NCI-H2029 (cell line): ENCODE results near the gene CST5.
A peak's percentile ranks its signal among the peaks of the same experiment; 100 is the strongest.
"Not testable (repeated sequence)": the region's sequence is repeated elsewhere in the genome, so short reads cannot be mapped to it uniquely, and the experiment has no call there.

Experiments used
- DNase-seq: peaks from one replicate; lab custom pipeline; 2025; lab: John Stamatoyannopoulos, UW

Gene CST5

GRCh38 chr20:23889775-23890187 is 10.2 kb upstream of the CST5 start:
- peak; percentile 28 for DNase-seq

DNA sequence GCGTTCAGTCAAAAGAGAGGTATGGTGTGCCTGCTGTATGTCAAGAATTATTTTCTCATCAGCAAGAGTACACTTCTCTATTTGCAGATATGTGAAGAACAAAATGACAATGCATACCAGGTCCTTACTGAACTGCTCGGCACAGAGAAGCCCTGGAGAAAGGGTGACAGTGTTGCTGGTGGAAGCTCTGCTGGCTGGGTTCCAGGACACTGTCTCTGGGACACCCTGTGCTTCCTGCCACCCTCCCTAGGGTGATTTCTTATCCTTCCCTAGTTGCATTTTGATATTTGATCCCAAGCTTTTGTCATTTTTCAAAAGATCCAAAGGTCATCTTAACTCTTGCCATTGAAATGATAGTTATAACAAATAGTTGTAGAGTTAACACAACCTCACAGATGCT is 8.3 kb upstream of the CST5 start:
- no peak for DNase-seq

- no peak for DNase-seq
These were observed 5.2 kb upstream of the CST5 start for GRCh38 chr20:23884771-23885162.

- no peak for DNase-seq
These were observed 4.7 kb upstream of the CST5 start for GRCh38 chr20:23884136-23884770.

- DNase-seq, result no peak
These were observed 1.8 kb upstream of the CST5 start for GRCh38 chr20:23881371-23881770.

- no peak for DNase-seq
These were observed 869 bp upstream of the CST5 start for GRCh38 chr20:23880417-23880816.

- DNase-seq, result no peak
These were observed 345 bp upstream of the CST5 start for GRCh38 chr20:23879811-23880374.

GRCh38 chr20:23878787-23879186 is 761 bp downstream of the CST5 start:
- no peak for DNase-seq

- not testable (repeated sequence) for DNase-seq
These were observed 1.5 kb downstream of the CST5 start for GRCh38 chr20:23878016-23878542.

DNA sequence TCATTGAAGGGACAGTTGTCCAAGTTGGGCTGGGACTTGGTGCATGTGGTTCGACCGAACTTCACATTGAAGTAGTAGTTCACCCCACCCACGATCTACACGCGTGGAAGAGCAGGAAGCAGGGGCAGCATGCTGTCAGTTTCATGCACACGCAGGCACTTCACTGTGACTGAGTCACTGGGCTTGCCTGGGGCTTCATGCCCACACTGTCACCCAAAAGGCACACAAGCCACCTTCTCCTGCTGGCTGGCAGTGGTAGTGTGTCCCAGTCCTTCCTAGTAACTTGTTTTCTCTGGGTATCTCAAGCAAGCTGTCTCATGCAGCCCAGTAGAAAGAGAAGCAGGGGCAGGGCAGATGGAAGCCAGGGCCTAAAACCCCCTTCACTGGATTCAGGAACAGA is 2.0 kb downstream of the CST5 start:
- DNase-seq, result no peak

- no peak for DNase-seq
These were observed 3.8 kb downstream of the CST5 start for GRCh38 chr20:23875606-23876237.

GRCh38 chr20:23874747-23875146 is 4.8 kb downstream of the CST5 start:
- DNase-seq, result no peak

DNA sequence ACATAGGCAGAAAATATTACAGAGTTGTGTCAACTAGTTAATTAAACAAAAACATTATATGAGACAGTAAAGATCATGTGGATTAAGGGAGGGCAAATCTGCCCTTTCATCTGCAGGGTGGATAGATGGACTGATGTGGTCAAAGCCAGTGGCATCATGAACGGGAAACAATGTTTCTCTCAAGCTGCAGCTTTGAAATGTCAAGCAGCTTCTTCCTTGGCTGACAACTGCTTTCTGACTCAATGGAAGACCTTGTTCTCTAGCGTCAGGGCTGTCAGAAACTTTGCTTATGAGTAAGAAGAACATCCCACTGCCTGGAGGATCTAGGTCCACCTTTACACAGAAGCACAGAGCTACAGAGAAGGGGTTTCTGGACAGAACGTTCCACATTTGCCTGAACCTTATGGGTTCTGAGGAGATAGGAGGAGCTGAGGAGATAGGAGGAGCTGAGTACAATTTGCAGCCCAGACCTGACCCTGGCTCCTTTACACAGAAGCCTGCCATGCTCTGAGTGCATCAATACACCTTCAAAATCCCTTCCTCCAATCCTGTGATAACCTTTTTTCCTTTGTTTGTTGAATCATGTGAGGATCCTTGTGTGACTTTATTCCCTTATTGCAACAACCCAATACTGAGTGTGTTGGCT is 6.1 kb downstream of the CST5 start:
- DNase-seq, result no peak

DNA sequence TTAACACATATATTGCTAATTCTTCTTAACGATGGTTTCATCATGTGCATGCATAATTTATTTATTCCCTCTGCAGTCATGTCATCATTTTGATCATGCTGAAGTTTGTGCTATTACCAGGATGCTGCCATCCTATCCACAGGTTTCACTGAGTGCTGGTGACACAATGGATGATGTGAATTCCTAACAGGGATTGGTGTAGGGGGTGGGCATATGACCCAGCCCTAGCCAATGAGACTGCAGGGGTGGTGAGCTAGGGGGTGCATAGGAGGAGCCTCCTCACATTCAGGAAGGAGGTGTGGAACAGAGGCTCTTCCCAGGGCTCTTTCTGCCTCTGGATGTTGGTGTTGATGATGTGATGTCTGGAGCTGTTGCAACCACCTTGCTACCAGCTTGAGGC is 7.5 kb downstream of the CST5 start:
- no peak for DNase-seq

DNA sequence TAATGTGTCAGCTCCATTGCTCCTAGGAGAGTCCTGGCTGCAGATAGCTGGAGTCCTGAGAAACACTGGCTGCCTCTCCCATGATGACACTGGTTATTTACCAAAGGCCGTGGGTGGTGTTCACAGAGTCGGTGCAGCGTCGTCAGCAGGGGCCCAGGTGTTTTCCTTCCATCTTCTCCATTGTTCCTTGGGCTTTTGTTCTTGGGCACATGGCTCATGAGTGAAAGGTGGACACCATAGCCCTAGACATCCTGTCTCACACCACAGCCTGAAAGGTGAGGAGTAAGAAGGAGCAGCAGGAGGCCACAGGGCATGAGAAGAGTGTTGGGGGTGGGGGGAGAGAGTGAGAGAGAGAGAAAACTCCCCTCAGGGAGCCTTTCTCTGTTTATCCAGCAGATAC is 9.1 kb downstream of the CST5 start:
- DNase-seq, result no peak

DNA sequence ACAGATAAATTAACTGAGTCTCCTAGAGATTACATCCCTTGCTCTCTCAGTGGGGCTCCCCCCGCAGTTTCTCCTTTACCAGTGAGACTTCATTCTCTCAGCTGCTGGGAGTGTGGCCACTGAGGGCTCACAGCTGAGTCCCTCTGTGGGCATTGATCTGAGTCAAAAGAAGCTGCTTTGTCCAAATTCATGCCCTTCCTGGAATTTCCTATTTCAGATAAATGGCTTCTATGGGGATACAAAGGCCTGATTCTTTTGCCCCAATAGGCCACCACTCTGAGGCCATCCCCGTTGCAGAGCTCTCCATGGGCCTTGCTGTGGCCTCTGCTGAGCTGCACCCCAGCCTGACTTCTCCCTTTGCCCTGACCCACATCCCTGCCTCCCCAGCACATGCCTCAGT is 10.0 kb downstream of the CST5 start:
- DNase-seq, result no peak

- no peak for DNase-seq
These were observed 11.2 kb downstream of the CST5 start for GRCh38 chr20:23868321-23868720.

DNA sequence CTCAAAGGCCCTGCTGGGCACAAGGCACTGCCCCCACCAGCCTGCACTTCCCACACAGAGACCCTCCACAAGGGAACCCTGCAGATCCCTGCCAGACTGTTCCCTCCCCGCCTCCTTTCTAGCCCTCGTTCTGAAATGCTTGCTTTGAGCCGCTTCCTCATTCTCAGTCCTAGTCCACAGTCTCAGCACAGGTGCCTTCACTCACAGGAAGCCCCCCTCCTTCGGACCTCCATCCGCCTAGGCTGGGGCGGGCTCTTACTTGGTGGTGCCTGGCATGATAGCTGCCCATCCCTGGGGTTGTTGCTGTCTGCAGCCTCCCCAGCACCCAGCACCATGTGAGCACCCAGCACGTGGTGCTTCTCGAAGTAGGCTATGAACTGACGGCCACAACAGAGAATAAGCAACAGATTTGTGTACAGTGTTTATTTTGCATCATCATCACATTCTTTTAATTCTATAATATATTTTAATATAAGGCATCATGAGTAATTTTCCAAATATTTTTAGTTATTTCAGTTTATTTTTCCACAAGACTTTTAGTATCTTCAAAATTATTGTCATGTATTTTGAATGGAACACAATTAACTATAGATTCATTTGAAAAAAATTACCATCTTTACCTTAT is 12.3 kb downstream of the CST5 start:
- DNase-seq, result no peak

DNA sequence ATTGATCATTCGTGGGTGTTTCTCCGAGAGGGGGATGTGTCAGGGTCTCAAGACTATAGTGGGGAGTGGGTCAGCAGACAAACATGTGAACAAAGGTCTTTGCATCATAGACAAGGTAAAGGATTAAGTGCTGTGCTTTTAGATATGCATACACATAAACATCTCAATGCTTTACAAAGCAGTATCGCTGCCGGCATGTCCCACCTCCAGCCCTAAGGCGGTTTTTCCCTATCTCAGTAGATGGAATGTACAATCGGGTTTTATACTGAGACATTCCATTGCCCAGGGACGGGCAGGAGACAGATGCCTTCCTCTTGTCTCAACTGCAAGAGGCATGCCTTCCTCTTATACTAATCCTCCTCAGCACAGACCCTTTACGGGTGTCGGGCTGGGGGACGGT is 18.8 kb downstream of the CST5 start:
- DNase-seq, result not testable (repeated sequence)

GRCh38 chr20:23857962-23858595 is 21.5 kb downstream of the CST5 start:
- no peak for DNase-seq

GRCh38 chr20:23856736-23857135 is 22.8 kb downstream of the CST5 start:
- no peak for DNase-seq

- no peak for DNase-seq
These were observed 23.3 kb downstream of the CST5 start for GRCh38 chr20:23856226-23856625.
